Measurements from ENCODE around the gene MYOZ1. TPM values are rescaled to one million over a fixed set of nuclear protein-coding genes. Genes with fewer than 3 reads are reported as not detected.

MYOZ1 gene
- total and polyA plus RNA-seq, 2 of the 4 experiments (the other 2 are of a cell fraction), result 0.18 to 0.29 TPM

DNA sequence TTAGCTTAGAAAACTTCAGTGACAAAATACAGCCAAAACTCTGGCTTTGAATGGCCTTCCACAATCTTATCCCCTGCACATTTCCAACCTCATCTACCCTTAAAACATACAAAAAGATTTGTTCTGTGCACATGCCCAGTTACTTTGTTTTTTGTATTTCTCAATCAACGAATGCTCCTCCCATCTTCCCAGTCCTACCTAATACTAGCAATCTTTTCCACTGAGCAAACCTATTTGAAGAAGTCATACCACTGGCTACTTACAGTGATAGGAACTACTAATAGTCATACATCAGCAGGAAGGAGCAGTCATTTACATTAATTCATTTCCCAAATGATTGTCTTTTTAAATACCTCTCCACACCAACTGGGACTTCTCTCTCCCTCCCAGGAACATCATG is 52.6 kb downstream of the MYOZ1 start:
- Histone ChIP-seq H3K9me3 (ENCODE audit: control insufficient read depth, insufficient read depth, low read length) (peaks cover 3% of the 10 kb centered on the region), H2AK9ac (replicated peaks; ENCODE audit: low read depth, low read length, poor library complexity) (no peak overlapping the region), H3K79me1 (ENCODE audit: low read depth in 1 of 2, low read length in 2 of 2) (peaks cover 0 to 6% of the 10 kb centered on the region in 2 experiments; a peak in 1 of 4 replicates), H2BK20ac (ENCODE audit: low read depth, low read length) (no peak overlapping the region), H3K27me3 (ENCODE audit: control insufficient read depth, insufficient read depth, low read length) (no peaks in the 10 kb centered on the region), H3K9ac (ENCODE audit: low read depth, low read length) (no peak overlapping the region), H4K91ac (ENCODE audit: insufficient read depth, low read depth, low read length) (no peak overlapping the region), H3K9me1 (ENCODE audit: insufficient read depth, low read length) (peaks cover 2% of the 10 kb centered on the region), H2BK120ac (ENCODE audit: low read depth, low read length) (no peak overlapping the region), H4K5ac (ENCODE audit: low read depth, low read length) (no peak overlapping the region), H3K4me1 (ENCODE audit: control insufficient read depth, insufficient read depth, low read length) (peaks cover 9% of the 10 kb centered on the region), H3K4me3 (ENCODE audit: insufficient read depth, low read depth, low read length) (no peak overlapping the region), H2AFZ (replicated peaks; ENCODE audit: low read length, poor library complexity) (no peak overlapping the region), H2BK15ac (ENCODE audit: low read depth, low read length) (no peak overlapping the region), H3K56ac (ENCODE audit: extremely low read depth, insufficient read depth, low read length) (no peak overlapping the region), H3K14ac (replicated peaks; ENCODE audit: low read depth, low read length) (no peak overlapping the region), H3K4ac (ENCODE audit: low read depth, low read length) (no peak overlapping the region), H3K27ac (ENCODE audit: insufficient read depth, low read length) (no peak overlapping the region), H3K18ac (ENCODE audit: low read depth, low read length) (no peak overlapping the region), H4K20me1 (ENCODE audit: insufficient read depth, low read length) (no peaks in the 10 kb centered on the region), H2BK5ac (ENCODE audit: low read depth, low read length, poor library complexity, severe bottlenecking) (no peak overlapping the region), H4K8ac (ENCODE audit: low read depth in 2 of 2, low read length in 2 of 2) (no peak overlapping the region), H3K4me2 (ENCODE audit: low read depth, low read length) (no peak overlapping the region), H3K23ac (ENCODE audit: low read depth, low read length) (no peak overlapping the region), H3K36me3 (ENCODE audit: control insufficient read depth, insufficient read depth, low read length) (no peaks in the 10 kb centered on the region), H2AK5ac (ENCODE audit: low read depth, low read length) (no peak overlapping the region)
- WGBS, 2 experiments (ENCODE audit: extremely low coverage in 2 of 2, insufficient read length in 1 of 2), result 89% methylated on average over 1 of the region's 1 CpG; no CpG with 5 or more reads in 1 of the 2 experiments
- TF ChIP-seq SMC3 (IDR thresholded peaks at IDR 0.05; ENCODE audit: low read depth, low read length) (no peak), RAD21 (IDR thresholded peaks at IDR 0.05; ENCODE audit: low read length) (no peak), CEBPB (IDR thresholded peaks at IDR 0.05; ENCODE audit: low read depth, low read length) (no peak), FOS (IDR thresholded peaks at IDR 0.05; ENCODE audit: low read depth, low read length) (no peak), CTCF (conservative IDR thresholded peaks at IDR 0.05; ENCODE audit: low read depth, low read length) (no peak), CHD1 (IDR thresholded peaks at IDR 0.05; ENCODE audit: low read depth, low read length) (no peak), MAFK (IDR thresholded peaks at IDR 0.05; ENCODE audit: low read depth, low read length) (no peak), BHLHE40 (IDR thresholded peaks at IDR 0.05; ENCODE audit: low read depth, low read length) (no peak)
- TF ChIP-seq, protein P1, sequence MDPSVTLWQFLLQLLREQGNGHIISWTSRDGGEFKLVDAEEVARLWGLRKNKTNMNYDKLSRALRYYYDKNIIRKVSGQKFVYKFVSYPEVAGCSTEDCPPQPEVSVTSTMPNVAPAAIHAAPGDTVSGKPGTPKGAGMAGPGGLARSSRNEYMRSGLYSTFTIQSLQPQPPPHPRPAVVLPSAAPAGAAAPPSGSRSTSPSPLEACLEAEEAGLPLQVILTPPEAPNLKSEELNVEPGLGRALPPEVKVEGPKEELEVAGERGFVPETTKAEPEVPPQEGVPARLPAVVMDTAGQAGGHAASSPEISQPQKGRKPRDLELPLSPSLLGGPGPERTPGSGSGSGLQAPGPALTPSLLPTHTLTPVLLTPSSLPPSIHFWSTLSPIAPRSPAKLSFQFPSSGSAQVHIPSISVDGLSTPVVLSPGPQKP (IDR thresholded peaks at IDR 0.05; ENCODE audit: borderline replicate concordance, low read depth, low read length), result no peak
- in situ Hi-C loops (cut with MboI; ENCODE audit: low sequenced_read_pairs), result no loop called here
- ATAC-seq (ENCODE audit: low read depth) (no peak), DNase-seq (peak; percentile 32)
- dilution Hi-C loops (cut with HindIII; ENCODE audit: low sequenced_read_pairs, unreplicated experiment), result no loop called here
- ChIA-PET CTCF (no interaction called here), POLR2A (ENCODE audit: unreplicated experiment) (no interaction called here)
- BruUV-seq (replicated peaks), result no TSS peak
- intact Hi-C loops (cut with micrococcal nuclease), result no loop called here

Data from IMR-90 (cell line).